Left lung (tissue), 10 donors: ENCODE data around the gene HDAC7. TPM values are rescaled to one million over a fixed set of nuclear protein-coding genes. Genes with fewer than 3 reads are reported as not detected.

Source experiments
- ATAC-seq: fragments of 200-7000 bp; cut with Tn5 transposase; one replicate; pipeline ENCODE4 v1.9.1; 2020; ENCODE audit warnings: moderate library complexity
- DNase-seq, 4 donors: peaks; one replicate each; pipeline ENCODE4 v3.0.0-alpha.2; 2013 to 2020
- H3K27ac ChIP-seq, 2 donors: fragments of 200-600 bp; sonication (generic) in 1 of 2; one replicate each; pipeline versions ENCODE4 v1.5.0 to v1.8.0; 2020 to 2021
- H3K27me3 ChIP-seq, 2 donors: fragments of 200-600 bp; sonication (generic) in 1 of 2; one replicate each; pipeline versions ENCODE4 v1.5.0 to v1.8.0; 2020 to 2021
- H3K36me3 ChIP-seq, 2 donors: fragments of 200-600 bp; sonication (generic) in 1 of 2; one replicate each; pipeline versions ENCODE4 v1.5.0 to v1.8.0; 2020 to 2021
- H3K4me1 ChIP-seq, 2 donors: fragments of 200-600 bp; one replicate each; pipeline ENCODE4 v1.8.0; 2021
- H3K4me3 ChIP-seq, 2 donors: fragments of 200-600 bp; sonication (generic) in 1 of 2; one replicate each; pipeline versions ENCODE4 v1.5.0 to v1.8.0; 2020 to 2021; ENCODE audit warnings: mild to moderate bottlenecking in 1 of 2
- H3K9me3 ChIP-seq, 2 donors: fragments of 200-600 bp; sonication (generic) in 1 of 2; one replicate each; pipeline versions ENCODE4 v1.5.0 to v1.8.0; 2020 to 2021
- CTCF ChIP-seq, 2 donors: fragments of 200-600 bp; sonication (generic) in 1 of 2; IDR thresholded peaks; one replicate each; pipeline versions ENCODE4 v1.5.0 to v1.8.0; 2021; ENCODE audit warnings: antibody characterized with exemption in 2 of 2
- intact Hi-C, 2 donors: fragments of 100-400 bp; cut with DNase I; formaldehyde crosslinking; loops; one replicate each; pipeline versions ENCODE4 v1.11.2 to v1.14.2; 2022
- polyA plus RNA-seq, 6 donors: library from polyadenylated mRNA; unstranded; fragments of 120-200 nt; gene quantifications; one replicate each; pipeline ENCODE4 v1.2.1, GENCODE V29; 2013; ENCODE audit not compliant: insufficient read length in 6 of 6
- total RNA-seq, 2 donors: library from RNA; stranded (reverse); fragmentation: NEBNext Ultra II Directional; extraction: Animal tissue kit (Norgen Biotek cat#: 25700); gene quantifications; one replicate each; pipeline ENCODE4 v1.2.1, GENCODE V29; 2021
- donor health status: DM: no; HTN: yes; CAD: no.
- donor health status: DM: no; HTN: no; CAD: no.

HDAC7 gene
- total and polyA plus RNA-seq, 8 donors = 69.1 to 115 (median 84.1) TPM

DNA sequence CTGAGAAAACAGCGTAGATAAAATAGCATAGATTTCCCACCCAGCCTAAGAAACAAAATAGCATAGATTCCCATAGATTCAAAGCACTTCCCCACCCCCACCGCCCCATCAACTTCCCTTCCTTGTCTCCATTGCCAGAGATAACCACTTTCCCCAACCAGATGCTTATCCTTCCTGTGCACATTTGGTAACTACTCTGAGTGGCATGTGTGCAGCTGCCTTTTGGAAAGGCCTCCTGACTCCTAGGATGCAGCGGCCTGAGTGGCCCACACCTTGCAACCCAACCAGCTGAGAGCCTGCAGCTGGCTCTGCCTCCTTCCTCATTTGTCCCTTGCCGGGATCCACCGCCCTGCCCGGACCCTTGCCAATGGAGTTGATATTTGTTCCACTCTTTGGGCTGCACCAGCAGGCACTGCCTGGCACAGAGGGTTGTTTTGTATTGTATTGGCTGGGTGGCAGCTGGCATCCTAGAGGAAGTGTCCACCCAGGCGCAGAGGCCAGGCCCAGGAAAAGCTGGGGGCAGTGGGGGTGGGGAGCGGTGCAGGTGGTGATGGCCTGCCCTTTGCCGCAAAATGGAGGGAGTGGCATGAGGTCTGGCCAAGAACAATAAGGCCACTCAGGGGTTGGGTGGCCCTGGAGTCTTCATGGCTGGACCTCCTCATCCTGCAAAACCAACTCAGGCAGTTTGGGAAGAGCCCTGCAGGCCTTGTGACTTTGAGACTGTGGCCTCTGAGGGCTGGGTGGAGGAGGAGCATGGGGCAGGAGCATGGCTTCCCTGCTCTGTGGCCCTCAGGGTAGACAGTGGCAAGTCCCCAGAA is 41.8 kb downstream of the HDAC7 start:
- no peak for DNase-seq
- peaks cover 19 to 63% of the 10 kb centered on the region in 2 donors for H3K4me1 ChIP-seq
- no peak for TF ChIP-seq CTCF (IDR thresholded peaks at IDR 0.05)
- peak overlapping the region in 1 of 2 donors; percentile 77 for H3K27ac ChIP-seq
- H3K4me3 ChIP-seq = no peak overlapping the region
- intact Hi-C loops = loop anchor here in 1 of 2 donors (5.0 to 10.0 kb wide), 2 partner anchors 57 to 61 kb away; no protein-coding TSS in a partner anchor
- no peaks in the 10 kb centered on the region for H3K9me3 ChIP-seq
- ATAC-seq = no peak
- H3K27me3 ChIP-seq = no peaks in the 10 kb centered on the region
- peaks cover 0 to 24% of the 10 kb centered on the region in 2 donors for H3K36me3 ChIP-seq

- Histone ChIP-seq H3K4me1 (peaks cover 19 to 69% of the 10 kb centered on the region in 2 donors), H3K27ac (peak overlapping the region in 1 of 2 donors; percentile 77), H3K27me3 (no peaks in the 10 kb centered on the region), H3K36me3 (peaks cover 0 to 16% of the 10 kb centered on the region in 2 donors), H3K9me3 (no peaks in the 10 kb centered on the region), H3K4me3 (no peak overlapping the region)
- intact Hi-C loops = loop anchor here in 1 of 2 donors (5.0 to 10.0 kb wide), 2 partner anchors 58 to 60 kb away; no protein-coding TSS in a partner anchor
- no peak for DNase-seq
- ATAC-seq = no peak
- TF ChIP-seq CTCF (IDR thresholded peaks at IDR 0.05) = no peak
Observed at GRCh38 chr12:47777151-47777550, 42.6 kb downstream of the HDAC7 start.

- H3K4me1 ChIP-seq = peaks cover 19 to 69% of the 10 kb centered on the region in 2 donors
- DNase-seq = no peak
- TF ChIP-seq CTCF (IDR thresholded peaks at IDR 0.05) = no peak
- no peak overlapping the region for H3K4me3 ChIP-seq
- ATAC-seq = no peak
- peaks cover 0 to 10% of the 10 kb centered on the region in 2 donors for H3K36me3 ChIP-seq
- H3K27me3 ChIP-seq = no peaks in the 10 kb centered on the region
- peak overlapping the region in 1 of 2 donors; percentile 77 for H3K27ac ChIP-seq
- intact Hi-C loops = loop anchor here in 1 of 2 donors (5.0 to 10.0 kb wide), 2 partner anchors 58 to 59 kb away; no protein-coding TSS in a partner anchor
- no peaks in the 10 kb centered on the region for H3K9me3 ChIP-seq
Observed at GRCh38 chr12:47776471-47777143, 43.1 kb downstream of the HDAC7 start.

DNA sequence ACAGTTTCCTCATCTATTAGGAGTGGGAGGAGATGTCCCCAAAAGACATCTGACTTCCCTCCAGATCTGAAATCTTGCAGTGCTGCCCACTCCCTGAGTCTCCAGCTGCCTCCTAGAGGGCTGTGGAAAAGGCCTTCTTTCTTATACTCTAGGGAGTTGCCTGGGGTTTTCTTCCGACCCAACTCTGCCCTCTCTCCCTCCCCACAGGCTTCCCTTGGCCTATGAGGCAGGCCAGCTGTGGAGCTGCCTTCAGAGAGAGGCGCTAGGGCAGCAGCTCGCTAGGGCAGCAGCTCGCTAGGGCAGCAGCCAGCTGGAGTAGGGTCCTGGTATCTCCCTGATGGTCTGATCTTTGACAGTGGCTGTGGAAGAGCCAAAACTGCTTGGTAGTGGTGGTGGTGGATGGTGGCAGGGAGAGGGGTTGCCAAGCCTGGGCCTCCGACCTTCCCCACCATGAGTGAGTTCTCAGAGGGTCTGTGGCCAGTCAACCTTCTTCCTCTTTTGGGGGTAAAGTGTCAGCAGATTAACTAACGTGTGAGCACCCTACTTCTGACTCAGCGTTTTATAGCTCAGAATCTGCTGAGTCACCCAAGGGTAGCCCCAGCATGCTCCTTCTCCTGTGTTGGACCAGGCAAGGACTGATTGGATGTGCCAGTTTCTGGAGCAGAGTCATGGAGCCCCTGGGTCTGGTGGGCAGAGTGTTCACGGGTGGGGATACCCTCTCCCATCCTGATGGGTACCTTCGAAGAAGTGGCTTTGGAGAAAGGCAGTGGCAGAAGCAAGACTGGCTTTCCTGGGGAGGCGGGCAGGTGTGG is 44.4 kb downstream of the HDAC7 start:
- no peak overlapping the region for H3K4me3 ChIP-seq
- ATAC-seq (no peak), DNase-seq (no peak)
- TF ChIP-seq CTCF (IDR thresholded peaks at IDR 0.05) = no peak
- H3K27me3 ChIP-seq = no peaks in the 10 kb centered on the region
- peaks cover 19 to 73% of the 10 kb centered on the region in 2 donors for H3K4me1 ChIP-seq
- H3K36me3 ChIP-seq = no peaks in the 10 kb centered on the region
- intact Hi-C loops = loop anchor here in 1 of 2 donors (5.0 to 10.0 kb wide), 2 partner anchors 58 to 59 kb away; no protein-coding TSS in a partner anchor
- H3K27ac ChIP-seq = peak overlapping the region in 1 of 2 donors; percentile 77
- no peaks in the 10 kb centered on the region for H3K9me3 ChIP-seq
